ENCODE data around the gene PPP1R13B. TPM values are rescaled to one million over a fixed set of nuclear protein-coding genes. Genes with fewer than 3 reads are reported as not detected.

Gene PPP1R13B
- polyA plus RNA-seq, 2 of the 4 experiments (the other 2 are of a cell fraction): 2.2 to 2.7 TPM

DNA sequence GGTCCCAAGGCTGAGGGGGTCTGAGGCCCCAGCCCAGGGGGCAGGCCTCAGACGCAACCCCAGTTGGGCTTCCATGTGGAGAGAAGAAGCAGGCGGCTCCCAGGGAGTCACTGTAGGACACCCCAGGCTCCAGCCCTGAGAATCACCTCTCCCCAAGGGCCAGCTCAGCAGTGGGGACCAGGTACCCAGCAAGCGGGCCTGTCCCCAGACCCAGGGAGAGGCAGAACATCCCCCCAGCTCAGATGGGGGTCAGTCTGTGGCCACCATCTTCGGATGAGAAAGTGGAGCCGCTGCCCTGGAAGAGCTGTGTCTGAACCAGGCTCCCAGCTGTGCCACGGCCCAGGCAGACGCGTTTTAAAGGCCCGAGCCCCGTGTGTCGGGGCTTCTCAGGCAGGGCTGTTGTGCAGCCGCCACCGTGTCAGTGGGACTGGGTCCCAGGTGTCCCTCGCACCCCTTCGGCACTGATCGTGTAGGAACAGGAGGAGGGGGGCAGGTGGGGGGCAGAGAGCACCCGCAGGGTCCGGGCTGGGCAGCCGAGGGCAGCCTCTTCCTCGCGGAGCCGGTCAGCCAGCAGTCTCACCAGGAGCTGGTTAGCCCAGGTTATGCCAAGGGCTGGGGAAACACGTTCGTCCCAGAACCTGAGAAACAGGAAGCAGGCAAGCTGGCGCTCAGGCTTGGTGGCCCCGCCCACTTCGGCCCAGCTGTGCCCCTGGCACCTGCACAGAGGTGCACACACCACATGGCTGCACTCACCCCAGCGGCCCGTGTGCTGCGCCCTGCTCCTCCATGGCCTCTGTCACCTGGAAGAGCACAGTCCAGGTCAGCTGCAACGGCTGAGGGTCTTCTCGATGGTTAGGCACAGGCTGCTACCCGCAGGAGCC lies 148.8 kb downstream of the PPP1R13B start:
- POLR2A ChIA-PET: no interaction called here

DNA sequence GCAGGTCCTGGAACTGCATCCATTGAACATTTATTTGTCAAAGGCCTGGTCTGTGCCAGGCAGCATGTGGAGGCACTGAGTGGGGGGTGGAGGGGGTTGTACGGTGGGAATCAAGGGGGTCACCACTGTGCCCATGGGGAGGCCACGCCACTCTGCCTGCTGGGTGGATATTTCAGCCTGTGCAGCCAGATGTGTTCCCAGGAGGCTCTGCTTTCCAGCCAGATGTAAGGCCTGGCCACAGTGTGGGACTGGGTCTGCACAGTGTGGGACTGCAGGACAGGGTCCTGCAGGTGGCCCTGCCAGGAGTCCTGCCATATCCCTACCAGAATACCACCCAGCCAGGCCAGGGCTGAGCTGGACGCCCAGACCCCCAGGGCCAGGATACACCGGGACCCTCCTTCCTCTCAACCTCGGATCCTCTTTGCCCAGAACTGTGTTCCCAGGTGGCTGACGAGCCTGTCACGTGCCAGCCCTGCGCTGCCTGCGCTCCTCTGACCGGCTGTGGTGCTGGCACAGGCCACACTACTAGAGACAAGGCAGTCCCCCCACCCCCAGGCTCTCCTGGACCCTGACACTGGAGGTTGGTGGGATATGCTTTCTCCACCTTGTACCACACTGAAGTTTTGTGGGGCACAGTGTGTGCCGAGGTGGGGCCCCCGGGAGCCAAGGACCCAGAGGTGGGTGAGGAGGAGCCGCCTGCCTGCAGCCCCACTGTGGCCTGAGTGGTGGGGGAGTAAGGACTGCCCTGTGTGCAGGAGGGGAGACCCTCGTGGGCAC lies 149.6 kb downstream of the PPP1R13B start:
- ChIA-PET POLR2A (no interaction called here), CTCF (interaction anchor here (0.6 to 1.6 kb wide), 3 partner anchors 12 to 24 kb away, joined by 3 to 6 read pairs (median 3); no protein-coding TSS in a partner anchor)
- Histone ChIP-seq H3K9me3 (no peaks in the 10 kb centered on the region), H3K4me1 (peaks cover 9% of the 10 kb centered on the region; the same call in 2 of the 3 replicates), H3K27ac (no peak overlapping the region), H3K4me2 (no peak overlapping the region), H3K4me3 (no peak overlapping the region)
- FAIRE-seq (no peak), ATAC-seq (peak in 1 of 2 experiments; percentile 3; a peak in 3 of 6 replicates), DNase-seq (ENCODE audit: low read depth in 1 of 2, low spot score in 1 of 2) (no peak)
- TF ChIP-seq RCOR1 (IDR thresholded peaks at IDR 0.05; ENCODE audit: low read depth, low read length): no peak
- TF ChIP-seq, protein P1, sequence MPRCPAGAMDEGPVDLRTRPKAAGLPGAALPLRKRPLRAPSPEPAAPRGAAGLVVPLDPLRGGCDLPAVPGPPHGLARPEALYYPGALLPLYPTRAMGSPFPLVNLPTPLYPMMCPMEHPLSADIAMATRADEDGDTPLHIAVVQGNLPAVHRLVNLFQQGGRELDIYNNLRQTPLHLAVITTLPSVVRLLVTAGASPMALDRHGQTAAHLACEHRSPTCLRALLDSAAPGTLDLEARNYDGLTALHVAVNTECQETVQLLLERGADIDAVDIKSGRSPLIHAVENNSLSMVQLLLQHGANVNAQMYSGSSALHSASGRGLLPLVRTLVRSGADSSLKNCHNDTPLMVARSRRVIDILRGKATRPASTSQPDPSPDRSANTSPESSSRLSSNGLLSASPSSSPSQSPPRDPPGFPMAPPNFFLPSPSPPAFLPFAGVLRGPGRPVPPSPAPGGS (IDR thresholded peaks at IDR 0.05): no peak
- TF ChIP-seq JUNB (IDR thresholded peaks at IDR 0.05): no peak
- no peak for TF ChIP-seq ZSCAN20 (CRISPR knock-in tag; IDR thresholded peaks at IDR 0.05)
- no peak for TF ChIP-seq MAFK (IDR thresholded peaks at IDR 0.05; ENCODE audit: partially characterized antibody)
- TF ChIP-seq ELK1 (IDR thresholded peaks at IDR 0.05; ENCODE audit: low read depth, low read length): no peak
- TF ChIP-seq PHF8 (IDR thresholded peaks at IDR 0.05; ENCODE audit: borderline replicate concordance, low read depth): no peak
- TF ChIP-seq MAX (IDR thresholded peaks at IDR 0.05): no peak
- TF ChIP-seq HDAC2 (IDR thresholded peaks at IDR 0.05): no peak
- TF ChIP-seq, protein P2, sequence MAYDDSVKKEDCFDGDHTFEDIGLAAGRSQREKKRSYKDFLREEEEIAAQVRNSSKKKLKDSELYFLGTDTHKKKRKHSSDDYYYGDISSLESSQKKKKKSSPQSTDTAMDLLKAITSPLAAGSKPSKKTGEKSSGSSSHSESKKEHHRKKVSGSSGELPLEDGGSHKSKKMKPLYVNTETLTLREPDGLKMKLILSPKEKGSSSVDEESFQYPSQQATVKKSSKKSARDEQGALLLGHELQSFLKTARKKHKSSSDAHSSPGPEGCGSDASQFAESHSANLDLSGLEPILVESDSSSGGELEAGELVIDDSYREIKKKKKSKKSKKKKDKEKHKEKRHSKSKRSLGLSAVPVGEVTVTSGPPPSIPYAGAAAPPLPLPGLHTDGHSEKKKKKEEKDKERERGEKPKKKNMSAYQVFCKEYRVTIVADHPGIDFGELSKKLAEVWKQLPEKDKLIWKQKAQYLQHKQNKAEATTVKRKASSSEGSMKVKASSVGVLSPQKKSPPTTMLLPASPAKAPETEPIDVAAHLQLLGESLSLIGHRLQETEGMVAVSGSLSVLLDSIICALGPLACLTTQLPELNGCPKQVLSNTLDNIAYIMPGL (CRISPR knock-in tag; IDR thresholded peaks at IDR 0.05; ENCODE audit: borderline replicate concordance): no peak
- TF ChIP-seq ESRRA (IDR thresholded peaks at IDR 0.05; ENCODE audit: borderline replicate concordance, low read length): no peak
- no peak for TF ChIP-seq REST (IDR thresholded peaks at IDR 0.05)
- TF ChIP-seq NFE2L2 (conservative IDR thresholded peaks at IDR 0.05; ENCODE audit: low read length): no peak
- no peak for TF ChIP-seq HOXB5 (CRISPR knock-in tag; IDR thresholded peaks at IDR 0.05)
- TF ChIP-seq CHD2 (IDR thresholded peaks at IDR 0.05; ENCODE audit: low read length, partially characterized antibody): no peak
- no peak for TF ChIP-seq RAD21 (conservative IDR thresholded peaks at IDR 0.05 in 1 of 2, IDR thresholded peaks at IDR 0.05 in 1 of 2)
- WGBS (ENCODE audit: missing lambda C conversion rate): 87% methylated on average over 9 of the region's 14 CpGs

More for the DNA sequence above, 148.8 kb downstream of the PPP1R13B start:
- H3K9me3 ChIP-seq: no peaks in the 10 kb centered on the region
- no peak overlapping the region for H3K27ac ChIP-seq
- peaks cover under 1% of the 10 kb centered on the region; the same call in 1 of the 3 replicates for H3K4me1 ChIP-seq
- DNase-seq (ENCODE audit: low read depth in 1 of 2, low spot score in 1 of 2): no peak
- no peak overlapping the region for H3K4me3 ChIP-seq
- TF ChIP-seq ZC3H11A (IDR thresholded peaks at IDR 0.05): no peak
- TF ChIP-seq, protein P3, sequence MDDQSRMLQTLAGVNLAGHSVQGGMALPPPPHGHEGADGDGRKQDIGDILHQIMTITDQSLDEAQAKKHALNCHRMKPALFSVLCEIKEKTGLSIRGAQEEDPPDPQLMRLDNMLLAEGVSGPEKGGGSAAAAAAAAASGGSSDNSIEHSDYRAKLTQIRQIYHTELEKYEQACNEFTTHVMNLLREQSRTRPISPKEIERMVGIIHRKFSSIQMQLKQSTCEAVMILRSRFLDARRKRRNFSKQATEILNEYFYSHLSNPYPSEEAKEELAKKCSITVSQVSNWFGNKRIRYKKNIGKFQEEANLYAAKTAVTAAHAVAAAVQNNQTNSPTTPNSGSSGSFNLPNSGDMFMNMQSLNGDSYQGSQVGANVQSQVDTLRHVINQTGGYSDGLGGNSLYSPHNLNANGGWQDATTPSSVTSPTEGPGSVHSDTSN (IDR thresholded peaks at IDR 0.05): no peak
- 0 out of 2 replicates have a peak, but pooled peaks have one; percentile 49 for TF ChIP-seq POLR2AphosphoS2 (conservative IDR thresholded peaks at IDR 0.05; ENCODE audit: low read length)
- H3K4me2 ChIP-seq: no peak overlapping the region
- FAIRE-seq: no peak
- WGBS (ENCODE audit: missing lambda C conversion rate): 94% methylated on average over 14 of the region's 33 CpGs
- ATAC-seq: peak in 1 of 2 experiments; percentile 5; a peak in 3 of 6 replicates
- CTCF ChIA-PET: interaction anchor here (0.6 to 1.6 kb wide), 4 partner anchors 13 to 32 kb away, joined by 3 to 6 read pairs (median 3); no protein-coding TSS in a partner anchor

All from A549 (cell line).